Left forelimb (tissue), 1 donor: ENCODE results near the gene MIPOL1.
"Not testable (repeated sequence)": the region's sequence is repeated elsewhere in the genome, so short reads cannot be mapped to it uniquely, and the experiment has no call there.

ENCODE experiments used
- DNase-seq: peaks from one replicate; pipeline ENCODE4 v3.0.0-alpha.2; 2018; ENCODE audit warnings: low spot score

The MIPOL1 gene

GRCh38 chr14:37546621-37547447 lies 349.1 kb downstream of the MIPOL1 start:
- DNase-seq, result no peak

- DNase-seq, result no peak
These were observed 352.8 kb downstream of the MIPOL1 start for GRCh38 chr14:37550511-37550910.

- no peak for DNase-seq
These were observed 353.4 kb downstream of the MIPOL1 start for GRCh38 chr14:37551119-37551518.

GRCh38 chr14:37553935-37554550 lies 356.3 kb downstream of the MIPOL1 start:
- DNase-seq, result no peak

DNA sequence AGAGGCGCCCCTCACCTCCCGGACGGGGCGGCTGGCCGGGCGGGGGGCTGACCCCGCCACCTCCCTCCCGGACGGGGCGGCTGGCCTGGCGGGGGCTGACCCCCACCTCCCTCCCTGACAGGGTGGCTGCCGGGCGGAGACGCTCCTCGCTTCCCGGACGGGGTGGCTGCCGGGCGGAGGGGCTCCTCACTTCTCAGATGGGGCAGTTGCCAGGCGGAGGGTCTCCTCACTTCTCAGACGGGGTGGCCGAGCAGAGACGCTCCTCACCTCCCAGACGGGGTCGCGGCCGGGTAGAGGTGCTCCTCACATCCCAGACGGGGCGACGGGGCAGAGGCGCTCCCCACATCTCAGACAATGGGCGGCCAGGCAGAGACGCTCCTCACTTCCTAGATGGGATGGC lies 357.9 kb downstream of the MIPOL1 start:
- DNase-seq, result not testable (repeated sequence)

GRCh38 chr14:37558740-37559139 lies 361.0 kb downstream of the MIPOL1 start:
- no peak for DNase-seq

- DNase-seq, result no peak
These were observed 361.6 kb downstream of the MIPOL1 start for GRCh38 chr14:37559386-37559785.

- no peak for DNase-seq
These were observed 365.5 kb downstream of the MIPOL1 start for GRCh38 chr14:37563189-37563588.

DNA sequence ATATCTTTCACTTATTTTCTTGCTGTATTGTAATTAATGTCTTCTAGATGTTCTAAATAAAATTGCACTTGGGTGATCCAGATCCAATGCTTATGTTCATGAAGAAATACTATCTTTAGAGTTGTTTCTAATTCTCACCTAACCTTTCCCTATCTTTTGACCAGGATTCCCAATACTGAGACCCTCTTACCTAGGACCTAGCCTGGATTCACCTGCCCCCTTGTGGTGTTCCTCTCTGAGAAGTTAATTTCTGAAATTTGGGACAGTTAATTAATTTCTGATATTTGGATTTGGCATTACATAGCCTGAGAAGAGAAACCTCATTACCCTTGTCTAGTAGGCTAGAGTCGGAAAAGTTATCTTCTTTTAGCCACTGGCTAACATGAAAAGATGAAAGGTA lies 367.8 kb downstream of the MIPOL1 start:
- no peak for DNase-seq

- no peak for DNase-seq
These were observed 369.2 kb downstream of the MIPOL1 start for GRCh38 chr14:37566811-37567371.

GRCh38 chr14:37569729-37570128 lies 372.0 kb downstream of the MIPOL1 start:
- no peak for DNase-seq

- no peak for DNase-seq
These were observed 373.7 kb downstream of the MIPOL1 start for GRCh38 chr14:37571391-37571790.

DNA sequence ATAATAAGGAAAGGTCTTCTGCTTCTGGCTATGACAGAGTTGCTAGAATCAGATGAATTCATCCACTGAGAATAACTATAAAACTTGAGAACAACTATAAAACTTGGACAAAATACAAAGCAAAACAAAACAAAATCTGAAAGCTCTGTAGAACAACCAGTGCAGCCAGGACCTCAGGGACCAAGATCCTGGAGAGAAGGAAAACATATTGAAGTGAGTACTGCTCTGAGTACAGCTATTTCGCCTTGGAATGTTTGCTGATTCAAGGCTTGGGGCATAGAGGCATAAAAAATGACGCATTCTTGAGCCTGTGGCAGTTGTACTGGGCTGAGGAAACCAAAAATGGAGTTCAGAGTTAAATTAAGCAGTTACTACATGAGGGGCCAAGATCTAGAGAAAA lies 375.6 kb downstream of the MIPOL1 start:
- DNase-seq, result no peak

- DNase-seq, result no peak
These were observed 381.5 kb downstream of the MIPOL1 start for GRCh38 chr14:37579274-37579673.

DNA sequence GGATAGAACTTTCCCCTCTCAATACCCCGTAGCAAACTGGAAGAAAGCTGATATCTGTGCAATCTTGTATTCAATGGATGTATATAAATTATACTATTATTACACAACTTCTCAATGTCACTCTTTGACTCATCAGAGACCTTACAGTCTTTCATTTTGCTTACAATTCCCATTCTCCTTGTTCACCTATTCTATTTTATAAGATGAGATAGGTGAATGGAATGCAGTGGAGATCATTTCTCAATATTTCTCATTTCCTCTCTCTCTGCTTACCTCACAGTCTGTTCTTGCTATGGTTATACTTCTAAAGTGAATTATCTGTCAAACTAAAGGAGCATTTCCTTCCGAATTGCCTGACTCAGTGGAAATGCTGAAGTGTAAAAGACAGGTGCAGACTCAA lies 382.4 kb downstream of the MIPOL1 start:
- DNase-seq, result no peak

DNA sequence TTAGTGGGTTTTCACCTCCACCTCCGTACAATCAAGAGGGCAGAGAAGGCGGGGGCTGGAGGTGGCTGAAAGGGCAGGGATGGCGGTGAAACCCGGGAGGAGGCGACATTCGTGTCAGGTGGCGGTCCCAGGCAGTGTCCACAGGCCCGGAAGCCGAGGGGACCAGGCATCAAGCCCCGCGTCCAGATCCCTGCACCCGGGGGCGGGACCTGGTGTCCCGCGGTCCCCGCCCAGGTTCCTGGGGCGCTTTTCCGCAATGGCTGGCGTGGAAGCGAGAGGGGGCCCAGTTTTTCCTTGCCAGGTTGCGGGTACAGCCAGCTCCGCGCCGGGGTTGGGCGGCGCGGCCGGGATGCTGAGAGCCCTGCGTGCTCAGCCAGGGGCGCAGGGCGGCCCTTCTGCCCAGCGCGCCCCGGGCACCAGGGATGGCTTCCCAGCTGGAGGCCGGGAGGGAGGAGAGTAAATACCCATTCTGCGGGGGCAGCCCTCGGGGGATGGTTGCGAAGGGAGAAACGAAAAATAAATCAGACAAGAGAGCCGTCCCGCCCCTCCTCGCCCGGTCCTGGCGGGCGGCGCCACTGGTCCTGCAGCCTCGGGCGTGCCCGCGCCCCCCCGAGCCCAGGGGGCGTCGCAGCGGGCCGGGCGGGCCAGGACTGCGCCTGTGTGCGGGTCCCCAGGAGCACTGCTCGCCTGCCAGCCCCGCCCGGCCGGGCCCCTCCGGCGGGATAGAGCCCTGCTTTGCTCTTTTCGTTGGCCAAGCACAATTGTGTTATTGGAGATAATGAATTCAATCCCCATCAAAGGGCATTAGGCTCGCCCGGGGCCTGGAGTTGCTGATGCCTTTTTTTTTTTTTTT lies 385.8 kb downstream of the MIPOL1 start:
- DNase-seq, result no peak

DNA sequence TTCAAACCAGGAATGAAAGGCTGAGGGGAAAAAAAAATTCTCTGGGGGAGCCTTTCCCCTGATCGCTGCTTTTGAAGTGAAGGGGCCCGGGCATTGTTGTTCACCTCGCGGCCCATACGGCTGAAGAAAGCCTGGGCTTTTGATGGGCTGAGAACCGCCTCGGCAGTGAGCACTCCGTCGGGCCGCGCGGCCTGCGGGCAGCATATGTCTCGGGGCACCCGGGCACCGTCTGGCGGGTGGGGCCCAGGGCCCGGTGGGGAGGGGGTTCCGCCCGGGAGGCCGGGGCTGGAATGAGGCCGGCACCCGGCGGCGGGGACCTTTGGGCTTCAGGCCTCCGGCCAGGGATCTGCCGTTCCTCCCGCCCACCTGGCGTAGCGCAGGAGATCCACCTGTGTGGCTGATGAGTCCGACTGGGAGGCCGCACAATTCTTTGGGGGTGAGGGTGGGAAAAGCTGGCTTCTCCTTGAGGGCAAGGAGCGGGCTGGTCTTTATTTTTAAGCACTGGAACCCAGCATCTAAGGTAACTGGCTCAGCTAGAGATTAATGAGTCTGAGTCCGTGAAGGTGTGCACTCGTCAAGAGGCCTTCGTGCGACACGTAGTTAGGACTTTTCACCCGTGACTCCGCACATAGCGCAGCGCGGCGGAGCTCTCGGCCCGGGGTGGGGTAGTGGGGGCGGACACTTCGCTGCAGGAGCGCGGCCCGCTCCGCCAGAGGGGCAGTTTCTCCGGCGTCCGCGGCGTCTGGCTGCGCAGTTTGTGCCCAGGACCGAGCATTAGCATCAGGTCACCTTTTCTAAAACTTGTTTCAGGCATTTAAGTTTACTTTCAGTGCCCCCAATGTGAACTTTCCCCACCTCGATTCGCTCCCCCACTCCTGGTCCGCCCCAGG lies 386.7 kb downstream of the MIPOL1 start:
- no peak for DNase-seq

DNA sequence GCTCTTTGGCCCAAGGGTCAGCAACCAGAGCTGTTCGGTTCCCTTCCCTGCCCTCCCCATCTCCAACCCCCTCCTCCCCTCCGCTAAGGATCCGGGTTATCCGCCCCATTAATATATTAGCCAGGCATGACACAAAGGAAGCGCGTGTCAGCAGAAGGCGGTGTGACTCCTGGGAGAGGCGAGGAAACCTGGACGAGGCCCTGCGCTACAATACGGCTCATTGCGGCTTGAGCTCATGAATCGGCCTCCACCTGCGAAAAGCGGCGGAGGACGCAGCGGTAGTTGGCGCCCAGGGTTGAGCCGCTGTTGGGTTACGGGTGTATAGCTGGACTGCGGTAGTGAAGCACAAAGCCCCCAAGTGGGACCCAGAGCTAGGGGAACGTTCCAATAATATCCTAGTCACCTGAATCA lies 387.4 kb downstream of the MIPOL1 start:
- DNase-seq, result no peak

DNA sequence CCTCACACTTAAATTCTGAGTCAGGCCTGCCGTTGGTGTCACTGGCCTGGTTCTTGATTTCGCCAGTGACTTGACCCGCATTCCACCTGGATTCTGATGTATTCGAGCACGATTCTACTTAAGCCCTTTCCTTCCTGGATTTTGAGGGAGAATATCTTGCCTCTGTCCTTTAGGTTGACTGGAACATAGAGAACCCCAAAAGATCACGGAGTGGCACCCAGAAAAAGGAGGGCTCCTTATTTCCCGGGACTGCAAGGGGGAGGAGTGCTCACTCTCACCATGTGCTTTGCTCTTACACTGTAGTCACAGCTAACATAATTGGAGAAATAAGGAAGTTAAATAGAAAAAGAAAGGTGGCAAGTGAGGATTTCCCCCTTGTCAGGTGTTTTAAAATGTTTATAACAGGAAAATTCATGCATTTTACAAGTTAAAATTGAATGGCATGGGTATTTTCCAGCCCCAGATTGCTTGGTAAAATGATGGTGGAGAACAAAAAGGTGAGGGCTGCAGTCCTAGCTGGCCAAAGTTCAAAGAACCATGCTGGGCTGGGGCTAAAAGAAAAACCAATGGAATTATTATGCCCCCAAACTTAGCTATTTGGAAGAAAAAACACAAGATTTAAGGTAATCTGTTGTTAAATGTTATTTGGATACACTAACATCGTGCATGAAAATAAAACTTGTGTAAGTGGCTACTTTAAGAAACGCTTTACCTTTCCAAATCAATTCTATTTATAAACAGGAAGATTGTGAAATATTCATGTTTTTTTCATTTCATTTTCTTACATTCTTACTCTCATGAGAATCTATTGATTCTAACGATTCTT lies 388.4 kb downstream of the MIPOL1 start:
- DNase-seq, result no peak

DNA sequence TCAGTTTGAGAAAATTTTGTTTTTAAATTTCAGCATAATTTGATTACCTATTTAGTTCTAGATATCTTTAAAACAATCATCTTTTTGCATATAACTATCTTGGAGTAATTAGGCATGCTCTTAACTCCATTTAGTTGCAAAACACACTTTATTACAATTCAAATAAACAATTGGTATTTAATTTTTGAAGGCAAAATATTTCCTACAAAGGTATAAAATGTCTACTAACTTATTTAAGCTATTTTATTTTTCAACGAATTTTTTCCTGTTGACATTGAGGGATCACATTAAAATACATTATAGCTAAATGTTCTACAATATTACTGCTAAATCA lies 389.0 kb downstream of the MIPOL1 start:
- no peak for DNase-seq
